Fibroblast of lung (primary cell): ENCODE data around the gene PPP4R2. TPM values are rescaled to one million over a fixed set of nuclear protein-coding genes. Genes with fewer than 3 reads are reported as not detected.

Experiments used
- DNase-seq, 2 donors: peaks; one replicate each; pipeline versions ENCODE4 v3.0.0 to v3.0.0-alpha.2; 2010; ENCODE audit warnings: low read depth in 2 of 2
- H2AFZ ChIP-seq: 2 replicates; pipeline ENCODE4 v1.5.1; 2012; ENCODE audit warnings: low read length, control low read depth, inconsistent platforms
- H3K27ac ChIP-seq: 2 replicates; pipeline ENCODE4 v1.5.1; 2011; ENCODE audit warnings: low read length, control low read depth; ENCODE audit not compliant: insufficient read depth
- H3K27me3 ChIP-seq: 2 replicates; pipeline ENCODE4 v1.5.1; 2011; ENCODE audit warnings: mild to moderate bottlenecking, low read length; ENCODE audit not compliant: control insufficient read depth, insufficient read depth
- H3K36me3 ChIP-seq: 2 replicates; pipeline ENCODE4 v1.5.1; 2011; ENCODE audit warnings: low read length; ENCODE audit not compliant: control insufficient read depth, insufficient read depth
- H3K4me1 ChIP-seq: 2 replicates; pipeline ENCODE4 v1.5.1; 2011; ENCODE audit warnings: low read length; ENCODE audit not compliant: control insufficient read depth, insufficient read depth; ENCODE audit errors: extremely low read depth
- H3K4me2 ChIP-seq: 2 replicates; pipeline ENCODE4 v1.5.1; 2011; ENCODE audit warnings: low read length, control low read depth; ENCODE audit not compliant: insufficient read depth; ENCODE audit errors: extremely low read depth
- H3K4me3 ChIP-seq, 4 experiments: fragments of 200-600 bp in 1 of 4; sonication (generic) in 1 of 4; replicated peaks in 1 of 4; 2 replicates each; pipeline ENCODE4 v1.5.1; 2011 to 2016; ENCODE audit warnings: low read length in 4 of 4, low read depth in 3 of 4, mild to moderate bottlenecking in 3 of 4, control low read depth in 2 of 4, inconsistent platforms in 1 of 4, mixed read lengths in 1 of 4; ENCODE audit not compliant: insufficient read depth in 1 of 4; ENCODE audit errors: control extremely low read depth in 1 of 4
- H3K79me2 ChIP-seq: 2 replicates; pipeline ENCODE4 v1.5.1; 2012; ENCODE audit warnings: mild to moderate bottlenecking, low read length, inconsistent platforms; ENCODE audit not compliant: control insufficient read depth, insufficient read depth
- H3K9ac ChIP-seq: 2 replicates; pipeline ENCODE4 v1.5.1; 2011; ENCODE audit warnings: mild to moderate bottlenecking, low read length, control low read depth; ENCODE audit not compliant: insufficient read depth
- H3K9me3 ChIP-seq: 2 replicates; pipeline ENCODE4 v1.5.1; 2012; ENCODE audit warnings: low read depth, low read length; ENCODE audit not compliant: control insufficient read depth, insufficient read depth
- H4K20me1 ChIP-seq: 2 replicates; pipeline ENCODE4 v1.5.1; 2011; ENCODE audit warnings: low read length; ENCODE audit not compliant: control insufficient read depth, insufficient read depth; ENCODE audit errors: extremely low read depth
- CTCF ChIP-seq, 2 donors: IDR thresholded peaks in 1 of 2; conservative IDR thresholded peaks in 1 of 2; 1 replicate in 1 of 2; 2 replicates in 1 of 2; pipeline ENCODE4 v1.5.1; 2011 to 2012; ENCODE audit warnings: low read length in 2 of 2, control low read depth in 1 of 2, inconsistent platforms in 1 of 2, low read depth in 1 of 2, mild to moderate bottlenecking in 1 of 2
- EZH2 ChIP-seq: IDR thresholded peaks from 2 replicates; pipeline ENCODE4 v1.5.1; 2012; ENCODE audit warnings: low read length, control low read depth, mild to moderate bottlenecking; ENCODE audit errors: missing control alignments
- polyA plus RNA-seq, 2 donors: library from polyadenylated mRNA; depleted of rRNA in 1 of 2; stranded (reverse) in 1 of 2; unstranded in 1 of 2; fragments of >200 nt; gene quantifications; 2 replicates each; pipeline ENCODE4 v1.2.1, GENCODE V29; 2011 to 2012; ENCODE audit warnings: missing spikeins in 1 of 2
- total RNA-seq: library from RNA; depleted of rRNA; stranded (reverse); fragments of >200 nt; gene quantifications from 2 replicates; pipeline ENCODE4 v1.2.1, GENCODE V29; 2014

Gene PPP4R2
- total and polyA plus RNA-seq, 2 donors (not counting 1 experiment from before 2014, with no cell fraction given) = 35.5 to 65.6 TPM

DNA sequence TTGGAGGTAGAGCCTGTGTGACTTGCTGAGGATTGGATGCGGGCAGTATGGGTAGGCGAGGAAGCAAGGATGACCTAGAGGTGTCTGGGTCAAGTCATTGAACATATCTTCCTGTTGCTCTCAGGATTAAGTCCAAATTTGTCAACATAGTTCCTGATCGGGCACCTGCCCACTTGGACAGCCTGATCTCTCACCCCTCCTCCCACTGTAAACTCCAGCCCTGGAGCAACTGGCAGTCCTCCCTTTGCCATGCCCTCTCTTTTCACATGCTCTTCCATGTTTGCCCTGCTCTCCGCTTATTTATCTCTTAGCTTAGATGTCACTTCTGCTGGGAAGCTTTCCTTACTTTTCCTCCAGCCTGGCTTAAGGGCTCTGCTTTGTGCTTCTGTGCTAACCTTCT, 47.6 kb upstream of the PPP4R2 start:
- no peaks in the 10 kb centered on the region for H3K9me3 ChIP-seq
- no peaks in the 10 kb centered on the region for H3K27me3 ChIP-seq
- H4K20me1 ChIP-seq = no peaks in the 10 kb centered on the region
- H3K4me1 ChIP-seq = peaks cover 3% of the 10 kb centered on the region
- no peak overlapping the region for H3K4me3 ChIP-seq
- H3K4me2 ChIP-seq = no peak overlapping the region
- no peak overlapping the region for H2AFZ ChIP-seq
- DNase-seq = no peak
- H3K36me3 ChIP-seq = no peaks in the 10 kb centered on the region
- H3K79me2 ChIP-seq = no peaks in the 10 kb centered on the region
- no peak for TF ChIP-seq CTCF (conservative IDR thresholded peaks at IDR 0.05 in 1 of 2, IDR thresholded peaks at IDR 0.05 in 1 of 2; ENCODE audit: low read depth in 1 of 2, low read length in 2 of 2)
- no peak for TF ChIP-seq EZH2
- no peak overlapping the region for H3K9ac ChIP-seq
- no peak overlapping the region for H3K27ac ChIP-seq

DNA sequence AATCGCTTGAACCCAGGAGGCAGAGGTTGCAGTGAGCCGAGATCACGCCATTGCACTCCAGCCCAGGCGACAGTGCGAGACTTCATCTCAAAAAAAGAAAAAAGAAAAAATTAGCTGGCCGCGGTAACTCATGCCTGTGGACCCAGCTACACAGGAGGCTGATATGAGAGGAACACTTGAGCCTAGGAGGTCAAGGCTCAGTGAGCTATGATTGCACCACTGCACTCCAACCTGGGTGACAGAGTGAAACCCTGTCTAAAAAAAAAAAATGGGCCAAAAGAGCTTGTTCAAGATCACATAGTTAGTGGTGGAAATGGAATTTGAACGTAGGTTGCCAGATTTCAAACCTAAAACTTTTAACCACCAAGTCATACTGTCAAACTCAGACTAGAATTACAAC, 46.2 kb upstream of the PPP4R2 start:
- H2AFZ ChIP-seq = no peak overlapping the region
- H3K4me1 ChIP-seq = peaks cover 3% of the 10 kb centered on the region
- H3K27ac ChIP-seq = no peak overlapping the region
- TF ChIP-seq EZH2 (no peak), CTCF (conservative IDR thresholded peaks at IDR 0.05 in 1 of 2, IDR thresholded peaks at IDR 0.05 in 1 of 2; ENCODE audit: low read depth in 1 of 2, low read length in 2 of 2) (no peak)
- H3K27me3 ChIP-seq = no peaks in the 10 kb centered on the region
- H3K4me3 ChIP-seq = no peak overlapping the region
- H3K36me3 ChIP-seq = no peaks in the 10 kb centered on the region
- H3K4me2 ChIP-seq = no peak overlapping the region
- H3K9me3 ChIP-seq = no peaks in the 10 kb centered on the region
- H3K79me2 ChIP-seq = no peaks in the 10 kb centered on the region
- H3K9ac ChIP-seq = no peak overlapping the region
- no peak for DNase-seq
- no peaks in the 10 kb centered on the region for H4K20me1 ChIP-seq

DNA sequence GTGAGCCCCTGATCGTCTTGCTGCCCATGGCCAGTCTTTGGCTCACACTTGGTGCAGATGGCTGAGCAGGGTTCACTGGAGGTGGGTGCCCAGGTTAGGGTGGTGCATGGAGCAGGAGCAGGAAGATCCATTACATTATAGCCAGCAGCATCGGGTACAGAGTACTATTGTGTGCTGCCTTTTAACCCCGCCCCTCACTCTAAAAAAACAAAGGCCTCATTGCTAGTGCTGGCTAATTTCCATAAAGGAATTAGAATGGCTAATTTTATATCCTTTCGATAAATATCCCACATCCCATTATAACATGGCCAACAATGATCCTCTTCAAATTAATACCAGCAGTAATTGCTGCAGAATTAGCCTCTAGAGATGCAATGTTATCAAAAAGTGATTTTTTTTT, 45.8 kb upstream of the PPP4R2 start:
- Histone ChIP-seq H3K4me2 (no peak overlapping the region), H3K9me3 (no peaks in the 10 kb centered on the region), H4K20me1 (no peaks in the 10 kb centered on the region), H3K36me3 (no peaks in the 10 kb centered on the region), H3K27ac (no peak overlapping the region), H3K27me3 (no peaks in the 10 kb centered on the region), H2AFZ (no peak overlapping the region), H3K79me2 (no peaks in the 10 kb centered on the region), H3K4me3 (no peak overlapping the region), H3K9ac (no peak overlapping the region), H3K4me1 (peaks cover under 1% of the 10 kb centered on the region)
- no peak for DNase-seq
- no peak for TF ChIP-seq EZH2
- TF ChIP-seq CTCF (conservative IDR thresholded peaks at IDR 0.05 in 1 of 2, IDR thresholded peaks at IDR 0.05 in 1 of 2; ENCODE audit: low read depth in 1 of 2, low read length in 2 of 2) = no peak
